Mononuclear cell (primary cell): Measurements from ENCODE around the gene BMP7. TPM values are rescaled to one million over a fixed set of nuclear protein-coding genes. Genes with fewer than 3 reads are reported as not detected.

Source experiments
- H3K27me3 ChIP-seq: 2 replicates; pipeline ENCODE4 v1.6.0; 2011; ENCODE audit warnings: low read length, control low read depth; ENCODE audit not compliant: insufficient read depth
- H3K4me1 ChIP-seq: 2 replicates; pipeline ENCODE4 v1.5.1; 2011; ENCODE audit warnings: mild to moderate bottlenecking, low read length, control low read depth; ENCODE audit not compliant: insufficient read depth
- H3K4me3 ChIP-seq: 2 replicates; pipeline ENCODE4 v1.5.1; 2011; ENCODE audit warnings: mild to moderate bottlenecking, low read length, moderate library complexity
- H3K9me3 ChIP-seq: 2 replicates; pipeline ENCODE4 v1.5.1; 2011; ENCODE audit warnings: low read depth, mild to moderate bottlenecking, control low read depth, low read length
- total RNA-seq: library from RNA; depleted of rRNA; stranded (reverse); fragments of >200 nt; gene quantifications from one replicate; pipeline ENCODE4 v1.2.3, GENCODE V29; 2012

Gene BMP7
- total RNA-seq, 1 donor: not detected

- no peaks in the 10 kb centered on the region for H3K27me3 ChIP-seq
- H3K9me3 ChIP-seq: no peaks in the 10 kb centered on the region
- H3K4me3 ChIP-seq: no peak overlapping the region
- H3K4me1 ChIP-seq: no peaks in the 10 kb centered on the region
Measured at GRCh38 chr20:57211406-57211805, 55.0 kb downstream of the BMP7 start.

- no peaks in the 10 kb centered on the region for H3K27me3 ChIP-seq
- H3K4me1 ChIP-seq: no peaks in the 10 kb centered on the region
- H3K9me3 ChIP-seq: no peaks in the 10 kb centered on the region
- no peak overlapping the region for H3K4me3 ChIP-seq
Measured at GRCh38 chr20:57210911-57211280, 55.5 kb downstream of the BMP7 start.

- H3K9me3 ChIP-seq: no peaks in the 10 kb centered on the region
- H3K4me1 ChIP-seq: no peaks in the 10 kb centered on the region
- H3K27me3 ChIP-seq: no peaks in the 10 kb centered on the region
- no peak overlapping the region for H3K4me3 ChIP-seq
Measured at GRCh38 chr20:57210054-57210910, 56.2 kb downstream of the BMP7 start.

GRCh38 chr20:57209413-57209812 is 57.0 kb downstream of the BMP7 start:
- H3K9me3 ChIP-seq: no peaks in the 10 kb centered on the region

GRCh38 chr20:57208198-57208597 is 58.2 kb downstream of the BMP7 start:
- H3K27me3 ChIP-seq: no peaks in the 10 kb centered on the region
- H3K4me3 ChIP-seq: no peak overlapping the region
- H3K9me3 ChIP-seq: no peaks in the 10 kb centered on the region
- H3K4me1 ChIP-seq: no peaks in the 10 kb centered on the region

More at GRCh38 chr20:57209413-57209812, 57.0 kb downstream of the BMP7 start:
- H3K4me1 ChIP-seq: no peaks in the 10 kb centered on the region
- no peak overlapping the region for H3K4me3 ChIP-seq
- no peaks in the 10 kb centered on the region for H3K27me3 ChIP-seq

- Histone ChIP-seq H3K27me3 (no peaks in the 10 kb centered on the region), H3K4me1 (no peaks in the 10 kb centered on the region), H3K4me3 (no peak overlapping the region), H3K9me3 (no peaks in the 10 kb centered on the region)
Measured at GRCh38 chr20:57207251-57207650, 59.2 kb downstream of the BMP7 start.

- no peaks in the 10 kb centered on the region for H3K4me1 ChIP-seq
- no peaks in the 10 kb centered on the region for H3K27me3 ChIP-seq
- no peaks in the 10 kb centered on the region for H3K9me3 ChIP-seq
- H3K4me3 ChIP-seq: no peak overlapping the region
Measured at GRCh38 chr20:57205606-57206219, 60.7 kb downstream of the BMP7 start.

- Histone ChIP-seq H3K4me1 (no peaks in the 10 kb centered on the region), H3K9me3 (no peaks in the 10 kb centered on the region), H3K4me3 (no peak overlapping the region), H3K27me3 (no peaks in the 10 kb centered on the region)
Measured at GRCh38 chr20:57203986-57204385, 62.5 kb downstream of the BMP7 start.

GRCh38 chr20:57203204-57203603 is 63.2 kb downstream of the BMP7 start:
- H3K27me3 ChIP-seq: no peaks in the 10 kb centered on the region

GRCh38 chr20:57202309-57202708 is 64.1 kb downstream of the BMP7 start:
- Histone ChIP-seq H3K9me3 (no peaks in the 10 kb centered on the region), H3K27me3 (no peaks in the 10 kb centered on the region), H3K4me3 (no peak overlapping the region), H3K4me1 (no peaks in the 10 kb centered on the region)

More at GRCh38 chr20:57203204-57203603, 63.2 kb downstream of the BMP7 start:
- no peaks in the 10 kb centered on the region for H3K9me3 ChIP-seq
- H3K4me3 ChIP-seq: no peak overlapping the region
- no peaks in the 10 kb centered on the region for H3K4me1 ChIP-seq

GRCh38 chr20:57200882-57201695 is 65.4 kb downstream of the BMP7 start:
- Histone ChIP-seq H3K4me3 (no peak overlapping the region), H3K9me3 (no peaks in the 10 kb centered on the region), H3K27me3 (no peaks in the 10 kb centered on the region), H3K4me1 (no peaks in the 10 kb centered on the region)

GRCh38 chr20:57199656-57200405 is 66.6 kb downstream of the BMP7 start:
- Histone ChIP-seq H3K4me3 (no peak overlapping the region), H3K27me3 (no peaks in the 10 kb centered on the region), H3K4me1 (no peaks in the 10 kb centered on the region), H3K9me3 (no peaks in the 10 kb centered on the region)

GRCh38 chr20:57198132-57199072 is 68.0 kb downstream of the BMP7 start:
- no peaks in the 10 kb centered on the region for H3K27me3 ChIP-seq
- H3K4me1 ChIP-seq: no peaks in the 10 kb centered on the region
- H3K9me3 ChIP-seq: no peaks in the 10 kb centered on the region
- no peak overlapping the region for H3K4me3 ChIP-seq
